Activated CD4-positive, alpha-beta T cell treated with anti-CD3 and anti-CD28 coated beads for 36 hours (primary cell): ENCODE results near the gene TBL1XR1. TPM values are rescaled to one million over a fixed set of nuclear protein-coding genes. Genes with fewer than 3 reads are reported as not detected.

ENCODE experiments used
- ATAC-seq: fragments of 200-7000 bp; cut with Tn5 transposase; one replicate; pipeline ENCODE4 v1.10.0; 2021; ENCODE audit warnings: mild to moderate bottlenecking, moderate library complexity
- CTCF ChIA-PET: fragments of 350-600 bp; sonication (Branson Sonifier 250); formaldehyde crosslinking; loops from one replicate; lab custom pipeline; 2021; ENCODE audit warnings: antibody characterized with exemption; lab: Charles Lee
- POLR2A ChIA-PET: fragments of 350-600 bp; sonication (Branson Sonifier 250); formaldehyde crosslinking; loops from one replicate; lab custom pipeline; 2021; ENCODE audit warnings: antibody characterized with exemption, inconsistent platforms; lab: Charles Lee
- DNase-seq: peaks from one replicate; pipeline ENCODE4 v3.0.0-alpha.2; 2020
- H3K27ac Mint-ChIP-seq: one replicate; pipeline ENCODE4 v1.8.0; 2021; ENCODE audit warnings: mixed read lengths
- H3K27me3 Mint-ChIP-seq: one replicate; pipeline ENCODE4 v1.8.0; 2021; ENCODE audit warnings: mixed read lengths
- H3K36me3 Mint-ChIP-seq: one replicate; pipeline ENCODE4 v1.8.0; 2021; ENCODE audit warnings: low read depth, mixed read lengths
- H3K4me1 Mint-ChIP-seq: one replicate; pipeline ENCODE4 v1.8.0; 2021; ENCODE audit warnings: mixed read lengths
- H3K4me3 Mint-ChIP-seq: one replicate; pipeline ENCODE4 v1.8.0; 2021; ENCODE audit warnings: mild to moderate bottlenecking, moderate library complexity, mixed read lengths
- H3K9me3 Mint-ChIP-seq: one replicate; pipeline ENCODE4 v1.8.0; 2021; ENCODE audit warnings: low read depth, mixed read lengths
- intact Hi-C, 2 experiments: fragments of 100-400 bp; cut with DNase I in 1 of 2; cut with micrococcal nuclease in 1 of 2; formaldehyde crosslinking; loops; one replicate each; pipeline versions ENCODE4 v1.14.2 to v1.15.1; 2022 to 2024; cut with DNase I, micrococcal nuclease
- total RNA-seq, 2 experiments: library from RNA; stranded (reverse); gene quantifications; one replicate each; pipeline ENCODE4 v1.2.3, GENCODE V29; 2021

The TBL1XR1 gene
- total RNA-seq, 2 experiments from 2014 or later: 164 to 226 TPM

GRCh38 chr3:177126015-177126773 is 71.1 kb downstream of the TBL1XR1 start:
- ChIA-PET POLR2A (interaction anchor here (0.6 to 0.7 kb wide), 2 partner anchors 14 to 198 kb away, joined by 3 to 4 read pairs; no protein-coding TSS in a partner anchor), CTCF (interaction anchor here (0.6 to 1.1 kb wide), 4 partner anchors 17 to 314 kb away, joined by 3 to 4 read pairs (median 4); no protein-coding TSS in a partner anchor)
- intact Hi-C loops: no loop called here
- H3K27me3 Mint-ChIP-seq: no peaks in the 10 kb centered on the region
- peaks cover 5% of the 10 kb centered on the region for H3K9me3 Mint-ChIP-seq
- H3K4me3 Mint-ChIP-seq: no peak overlapping the region
- no peak overlapping the region for H3K27ac Mint-ChIP-seq
- H3K4me1 Mint-ChIP-seq: peaks cover 76% of the 10 kb centered on the region
- DNase-seq (no peak), ATAC-seq (no peak)
- H3K36me3 Mint-ChIP-seq: peaks cover 36% of the 10 kb centered on the region

GRCh38 chr3:177124882-177125281 is 72.4 kb downstream of the TBL1XR1 start:
- POLR2A ChIA-PET: no interaction called here
- Mint-ChIP-seq H3K9me3 (peaks cover 5% of the 10 kb centered on the region), H3K27ac (peak overlapping the region; percentile 40), H3K27me3 (no peaks in the 10 kb centered on the region), H3K4me1 (peaks cover 81% of the 10 kb centered on the region), H3K36me3 (peaks cover 27% of the 10 kb centered on the region), H3K4me3 (no peak overlapping the region)
- CTCF ChIA-PET: interaction anchor here (1.0 to 1.9 kb wide), 5 partner anchors 11 to 72 kb away, joined by 3 to 7 read pairs (median 3); no protein-coding TSS in a partner anchor
- peak; percentile 68 for ATAC-seq
- intact Hi-C loops: loop anchor here (2.0 to 5.0 kb wide), 4 partner anchors 16 to 232 kb away; partner anchors contain the start of gene TBL1XR1 (in 1 of the 2)
- no peak for DNase-seq

- H3K36me3 Mint-ChIP-seq: peaks cover 30% of the 10 kb centered on the region
- ChIA-PET POLR2A (no interaction called here), CTCF (interaction anchor here (1.0 to 1.9 kb wide), 4 partner anchors 14 to 71 kb away, joined by 3 to 7 read pairs (median 4); no protein-coding TSS in a partner anchor)
- H3K9me3 Mint-ChIP-seq: peaks cover 5% of the 10 kb centered on the region
- H3K4me1 Mint-ChIP-seq: peaks cover 85% of the 10 kb centered on the region
- intact Hi-C loops: loop anchor here (2.0 to 5.0 kb wide), 4 partner anchors 17 to 233 kb away; partner anchors contain the start of gene TBL1XR1 (in 1 of the 2)
- no peak overlapping the region for H3K4me3 Mint-ChIP-seq
- no peaks in the 10 kb centered on the region for H3K27me3 Mint-ChIP-seq
- peak overlapping the region; percentile 58 for H3K27ac Mint-ChIP-seq
- ATAC-seq (peak; percentile 40), DNase-seq (no peak)
Observed at GRCh38 chr3:177123822-177124221, 73.5 kb downstream of the TBL1XR1 start.

DNA sequence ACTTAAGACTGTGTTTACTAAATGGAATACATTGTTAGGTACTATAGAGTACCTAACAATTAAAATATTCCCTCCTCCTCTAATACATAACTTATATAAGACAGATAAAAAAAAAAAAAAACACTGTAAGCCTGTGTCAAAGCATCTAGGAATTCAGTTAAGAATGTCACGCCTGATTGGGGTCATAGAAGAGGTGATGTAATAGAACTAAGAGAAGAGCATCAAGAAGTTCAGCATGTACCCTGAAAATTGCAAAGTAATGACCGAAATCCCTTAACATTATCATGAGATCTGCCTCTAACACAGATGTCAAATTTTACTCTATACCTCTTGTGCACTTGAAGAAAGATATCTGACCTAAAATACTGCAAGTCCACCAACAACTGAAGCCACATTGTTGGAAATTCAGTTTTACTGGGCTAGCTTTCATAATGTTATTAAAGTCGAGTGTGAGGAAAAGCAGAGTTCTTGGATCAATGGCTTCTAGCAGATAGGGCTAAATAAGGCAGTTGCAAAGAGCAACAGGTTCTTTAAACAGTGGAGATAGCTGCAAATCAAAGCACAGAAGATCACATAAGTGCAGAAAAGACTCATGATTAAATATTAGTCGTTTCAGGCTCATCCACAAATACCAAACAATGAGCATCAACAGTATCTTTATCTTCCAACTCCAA is 75.0 kb downstream of the TBL1XR1 start:
- Mint-ChIP-seq H3K27ac (no peak overlapping the region), H3K4me3 (no peak overlapping the region), H3K4me1 (peaks cover 90% of the 10 kb centered on the region), H3K9me3 (peaks cover 5% of the 10 kb centered on the region), H3K36me3 (peaks cover 25% of the 10 kb centered on the region), H3K27me3 (no peaks in the 10 kb centered on the region)
- no peak for ATAC-seq
- intact Hi-C loops: loop anchor here (5.0 kb wide), 3 partner anchors 65 to 235 kb away; partner anchors contain the start of gene TBL1XR1 (in 1 of the 2)
- no peak for DNase-seq
- ChIA-PET POLR2A (no interaction called here), CTCF (interaction anchor here (1.2 kb wide), 2 partner anchors 23 to 28 kb away, joined by 4 to 5 read pairs; no protein-coding TSS in a partner anchor)

DNA sequence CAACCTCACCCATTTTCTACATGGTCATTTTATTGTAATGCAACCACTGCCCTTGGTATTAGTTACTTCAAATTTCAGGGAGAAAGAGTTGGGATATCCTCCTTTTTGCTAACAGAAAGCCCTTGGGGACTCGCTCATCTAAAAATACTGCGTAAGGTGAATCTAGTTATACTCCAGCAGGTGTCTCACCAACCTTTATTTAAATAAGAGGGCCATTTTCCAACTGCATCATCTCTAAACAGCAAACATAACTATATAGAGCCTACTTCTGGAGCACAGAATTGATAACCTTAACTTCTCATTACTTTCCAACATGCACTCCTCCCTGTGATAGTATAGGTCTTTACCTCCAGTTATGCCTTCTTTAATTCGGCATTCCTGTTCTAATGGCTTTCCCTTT is 77.5 kb downstream of the TBL1XR1 start:
- peaks cover 28% of the 10 kb centered on the region for H3K36me3 Mint-ChIP-seq
- ChIA-PET CTCF (interaction anchor here (1.2 to 1.5 kb wide), 2 partner anchors 14 to 76 kb away, joined by 3 to 4 read pairs; no protein-coding TSS in a partner anchor), POLR2A (no interaction called here)
- H3K9me3 Mint-ChIP-seq: peaks cover 9% of the 10 kb centered on the region
- intact Hi-C loops: loop anchor here (5.0 kb wide), 3 partner anchors 63 to 237 kb away; partner anchors contain the start of gene TBL1XR1 (in 1 of the 2)
- H3K27ac Mint-ChIP-seq: no peak overlapping the region
- H3K27me3 Mint-ChIP-seq: no peaks in the 10 kb centered on the region
- H3K4me1 Mint-ChIP-seq: peaks cover 83% of the 10 kb centered on the region
- ATAC-seq (no peak), DNase-seq (no peak)
- no peak overlapping the region for H3K4me3 Mint-ChIP-seq

- H3K4me1 Mint-ChIP-seq: peaks cover 77% of the 10 kb centered on the region
- no peaks in the 10 kb centered on the region for H3K27me3 Mint-ChIP-seq
- no peak overlapping the region for H3K27ac Mint-ChIP-seq
- no peak for ATAC-seq
- H3K4me3 Mint-ChIP-seq: no peak overlapping the region
- ChIA-PET CTCF (interaction anchor here (0.7 to 1.5 kb wide), 2 partner anchors 9 to 75 kb away, joined by 3 to 7 read pairs; no protein-coding TSS in a partner anchor), POLR2A (no interaction called here)
- intact Hi-C loops: no loop called here
- no peak for DNase-seq
- peaks cover 16% of the 10 kb centered on the region for H3K36me3 Mint-ChIP-seq
- peaks cover 4% of the 10 kb centered on the region for H3K9me3 Mint-ChIP-seq
Observed at GRCh38 chr3:177114253-177114652, 83.0 kb downstream of the TBL1XR1 start.

GRCh38 chr3:177111541-177111949 is 85.7 kb downstream of the TBL1XR1 start:
- ChIA-PET CTCF (no interaction called here), POLR2A (no interaction called here)
- Mint-ChIP-seq H3K9me3 (peaks cover 4% of the 10 kb centered on the region), H3K27ac (no peak overlapping the region), H3K4me3 (no peak overlapping the region), H3K27me3 (no peaks in the 10 kb centered on the region), H3K36me3 (peaks cover 16% of the 10 kb centered on the region), H3K4me1 (peaks cover 71% of the 10 kb centered on the region)
- intact Hi-C loops: no loop called here
- peak; percentile 31 for ATAC-seq
- no peak for DNase-seq

DNA sequence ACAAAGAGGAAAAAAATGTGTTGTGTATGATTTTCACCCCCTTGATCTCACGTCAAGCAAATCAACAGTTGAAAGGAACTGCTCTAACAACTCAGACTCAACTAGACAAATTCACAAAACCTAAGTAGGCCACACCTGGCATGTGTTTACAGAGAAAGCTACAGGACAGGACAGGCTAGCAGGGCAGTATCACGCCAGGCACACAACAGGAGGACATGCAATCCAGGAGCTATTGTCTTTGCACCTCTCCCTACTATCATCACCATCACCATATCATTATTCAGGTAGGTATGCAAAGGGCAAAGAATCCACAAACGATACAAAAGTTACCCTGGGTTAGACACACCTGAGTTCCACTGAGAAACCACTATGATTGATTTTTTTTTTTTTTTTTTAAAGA is 86.4 kb downstream of the TBL1XR1 start:
- ATAC-seq (peak; percentile 31), DNase-seq (no peak)
- Mint-ChIP-seq H3K4me3 (no peak overlapping the region), H3K27me3 (no peaks in the 10 kb centered on the region), H3K9me3 (no peaks in the 10 kb centered on the region), H3K27ac (peak overlapping the region; percentile 7), H3K36me3 (peaks cover 12% of the 10 kb centered on the region), H3K4me1 (peaks cover 71% of the 10 kb centered on the region)
- ChIA-PET POLR2A (no interaction called here), CTCF (interaction anchor here (0.6 to 0.8 kb wide), 2 partner anchors 11 to 58 kb away, joined by 3 read pairs; no protein-coding TSS in a partner anchor)
- intact Hi-C loops: no loop called here

- H3K4me3 Mint-ChIP-seq: no peak overlapping the region
- peaks cover 11% of the 10 kb centered on the region for H3K36me3 Mint-ChIP-seq
- ChIA-PET POLR2A (no interaction called here), CTCF (interaction anchor here (0.6 to 0.8 kb wide), 2 partner anchors 11 to 58 kb away, joined by 3 read pairs; no protein-coding TSS in a partner anchor)
- DNase-seq: no peak
- peak; percentile 48 for ATAC-seq
- H3K4me1 Mint-ChIP-seq: peaks cover 72% of the 10 kb centered on the region
- H3K9me3 Mint-ChIP-seq: no peaks in the 10 kb centered on the region
- intact Hi-C loops: no loop called here
- H3K27ac Mint-ChIP-seq: peak overlapping the region; percentile 67
- no peaks in the 10 kb centered on the region for H3K27me3 Mint-ChIP-seq
Observed at GRCh38 chr3:177110386-177110785, 86.9 kb downstream of the TBL1XR1 start.

- Mint-ChIP-seq H3K27ac (peak overlapping the region; percentile 64), H3K9me3 (no peaks in the 10 kb centered on the region), H3K4me3 (peak overlapping the region; percentile 7), H3K4me1 (peaks cover 76% of the 10 kb centered on the region), H3K36me3 (peaks cover 10% of the 10 kb centered on the region), H3K27me3 (no peaks in the 10 kb centered on the region)
- POLR2A ChIA-PET: no interaction called here
- intact Hi-C loops: loop anchor here in 1 of 2 experiments (5.0 kb wide), 1 partner anchor 48 kb away; no protein-coding TSS in a partner anchor
- CTCF ChIA-PET: no interaction called here
- peak; percentile 71 for ATAC-seq
- no peak for DNase-seq
Observed at GRCh38 chr3:177109688-177110330, 87.5 kb downstream of the TBL1XR1 start.
